Endodermal cell (in vitro differentiated cells): Measurements from ENCODE around the gene TTN. TPM values are rescaled to one million over a fixed set of nuclear protein-coding genes. Genes with fewer than 3 reads are reported as not detected.

Experiments
- DNase-seq: peaks from one replicate; pipeline ENCODE4 v3.0.0-alpha.2; 2017
- H3K27ac ChIP-seq: 2 replicates; pipeline ENCODE4 v1.5.1; 2013; ENCODE audit warnings: mild to moderate bottlenecking, low read depth, low read length, moderate library complexity
- H3K27me3 ChIP-seq: 2 replicates; pipeline ENCODE4 v1.6.1; 2013; ENCODE audit warnings: mild to moderate bottlenecking, low read length, moderate library complexity; ENCODE audit not compliant: insufficient read depth, control insufficient read depth, poor library complexity, severe bottlenecking
- H3K36me3 ChIP-seq: 2 replicates; pipeline ENCODE4 v1.7.0; 2013; ENCODE audit warnings: mild to moderate bottlenecking, low read length, moderate library complexity; ENCODE audit not compliant: control insufficient read depth, insufficient read depth
- H3K4me1 ChIP-seq: one replicate; pipeline ENCODE4 v1.7.0; 2013; ENCODE audit warnings: low read length; ENCODE audit not compliant: control insufficient read depth, insufficient read depth
- H3K4me3 ChIP-seq: 2 replicates; pipeline ENCODE4 v1.5.1; 2013; ENCODE audit warnings: mild to moderate bottlenecking, low read length, moderate library complexity
- H3K9ac ChIP-seq: 2 replicates; pipeline ENCODE4 v1.6.1; 2013; ENCODE audit warnings: mild to moderate bottlenecking, low read length, moderate library complexity; ENCODE audit not compliant: poor library complexity, severe bottlenecking; ENCODE audit errors: extremely low read depth
- H3K9me3 ChIP-seq: 2 replicates; pipeline ENCODE4 v1.6.1; 2013; ENCODE audit warnings: mild to moderate bottlenecking, low read length, moderate library complexity; ENCODE audit not compliant: control insufficient read depth
- H3K27ac Mint-ChIP-seq: 2 replicates; pipeline ENCODE4 v1.8.0; 2020; ENCODE audit warnings: mixed read lengths
- H3K27me3 Mint-ChIP-seq: 2 replicates; pipeline ENCODE4 v1.8.0; 2021; ENCODE audit warnings: mild to moderate bottlenecking, mixed read lengths; ENCODE audit not compliant: insufficient read depth
- H3K36me3 Mint-ChIP-seq: 2 replicates; pipeline ENCODE4 v1.8.0; 2020; ENCODE audit warnings: low read depth, mixed read lengths
- H3K4me1 Mint-ChIP-seq: 2 replicates; pipeline ENCODE4 v1.8.0; 2020; ENCODE audit warnings: mixed read lengths
- H3K4me3 Mint-ChIP-seq: 2 replicates; pipeline ENCODE4 v1.8.0; 2020; ENCODE audit warnings: mild to moderate bottlenecking, moderate library complexity, mixed read lengths
- H3K9me3 Mint-ChIP-seq: 2 replicates; pipeline ENCODE4 v1.8.0; 2020; ENCODE audit warnings: mild to moderate bottlenecking, mixed read lengths
- WGBS, 2 experiments: methylation state at CpG; one replicate each; pipeline versions ENCODE4 v1.1.5 to v1.1.7; 2013; ENCODE audit warnings: missing lambda C conversion rate in 2 of 2, mixed read lengths in 1 of 2; ENCODE audit not compliant: insufficient coverage in 1 of 2, insufficient read length in 1 of 2; 5-methylcytosine and 5-hydroxymethylcytosine counted together
- total RNA-seq, 2 donors: library from RNA; stranded (reverse); fragmentation: NEBNext Ultra II Directional in 1 of 2; extraction: Animal tissue kit (Norgen Biotek cat#: 25700) in 1 of 2; gene quantifications; 2 replicates in 1 of 2; 3 replicates in 1 of 2; pipeline ENCODE4 v1.2.1, GENCODE V29; 2021
- TF ChIP-seq, protein P1 (sequence below): fragments of 200-600 bp; sonication (generic); conservative IDR thresholded peaks from 2 replicates; pipeline ENCODE4 v1.5.0; 2021; ENCODE audit warnings: antibody characterized with exemption, mild to moderate bottlenecking

TTN gene
- total RNA-seq, 2 donors from 2014 or later: 101 to 118 TPM

DNA sequence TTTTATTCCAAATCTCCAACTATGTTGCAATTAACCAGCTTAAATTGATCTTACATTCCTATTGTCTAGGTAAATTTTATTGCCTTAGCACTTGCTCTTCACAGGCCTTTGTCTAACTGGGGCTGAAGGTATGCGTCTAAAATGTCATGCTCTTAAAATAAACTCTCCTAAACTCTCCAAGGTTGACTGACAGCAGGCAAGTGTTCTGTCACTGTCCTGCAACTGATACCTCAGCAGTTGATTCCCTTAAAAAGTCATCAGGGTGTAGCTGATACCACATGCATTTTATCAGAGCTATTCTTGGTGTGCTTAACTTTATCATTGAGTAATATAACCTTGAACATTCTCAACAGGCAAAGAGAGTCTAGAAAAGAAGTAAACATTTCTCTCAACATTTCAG is 680 bp downstream of the TTN start:
- Mint-ChIP-seq H3K36me3 (peaks cover 29% of the 10 kb centered on the region), H3K4me3 (no peak overlapping the region), H3K27ac (no peak overlapping the region), H3K27me3 (no peaks in the 10 kb centered on the region), H3K9me3 (no peaks in the 10 kb centered on the region), H3K4me1 (peaks cover 12% of the 10 kb centered on the region)
- TF ChIP-seq, protein P1, sequence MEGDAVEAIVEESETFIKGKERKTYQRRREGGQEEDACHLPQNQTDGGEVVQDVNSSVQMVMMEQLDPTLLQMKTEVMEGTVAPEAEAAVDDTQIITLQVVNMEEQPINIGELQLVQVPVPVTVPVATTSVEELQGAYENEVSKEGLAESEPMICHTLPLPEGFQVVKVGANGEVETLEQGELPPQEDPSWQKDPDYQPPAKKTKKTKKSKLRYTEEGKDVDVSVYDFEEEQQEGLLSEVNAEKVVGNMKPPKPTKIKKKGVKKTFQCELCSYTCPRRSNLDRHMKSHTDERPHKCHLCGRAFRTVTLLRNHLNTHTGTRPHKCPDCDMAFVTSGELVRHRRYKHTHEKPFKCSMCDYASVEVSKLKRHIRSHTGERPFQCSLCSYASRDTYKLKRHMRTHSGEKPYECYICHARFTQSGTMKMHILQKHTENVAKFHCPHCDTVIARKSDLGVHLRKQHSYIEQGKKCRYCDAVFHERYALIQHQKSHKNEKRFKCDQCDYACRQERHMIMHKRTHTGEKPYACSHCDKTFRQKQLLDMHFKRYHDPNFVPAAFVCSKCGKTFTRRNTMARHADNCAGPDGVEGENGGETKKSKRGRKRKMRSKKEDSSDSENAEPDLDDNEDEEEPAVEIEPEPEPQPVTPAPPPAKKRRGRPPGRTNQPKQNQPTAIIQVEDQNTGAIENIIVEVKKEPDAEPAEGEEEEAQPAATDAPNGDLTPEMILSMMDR: no peak
- H3K4me3 ChIP-seq: no peak overlapping the region
- H3K4me1 ChIP-seq: peaks cover 6% of the 10 kb centered on the region
- H3K36me3 ChIP-seq: peaks cover 69% of the 10 kb centered on the region
- DNase-seq: no peak
- no peak overlapping the region for H3K27ac ChIP-seq
- WGBS, 2 experiments: 91 to 100% methylated on average over 1 of the region's 1 CpG
- H3K27me3 ChIP-seq: no peaks in the 10 kb centered on the region
- H3K9ac ChIP-seq: no peak overlapping the region
- H3K9me3 ChIP-seq: no peaks in the 10 kb centered on the region

GRCh38 chr2:178805457-178805856 is 1.8 kb downstream of the TTN start:
- no peak overlapping the region for H3K27ac ChIP-seq
- no peaks in the 10 kb centered on the region for H3K9me3 ChIP-seq
- DNase-seq: no peak
- 85% methylated on average over 2 of the region's 2 CpGs; no CpG with 5 or more reads in 1 of the 2 experiments for WGBS, 2 experiments
- H3K4me3 Mint-ChIP-seq: no peak overlapping the region
- H3K4me3 ChIP-seq: no peak overlapping the region
- H3K9ac ChIP-seq: no peak overlapping the region
- H3K4me1 ChIP-seq: peaks cover 6% of the 10 kb centered on the region
- H3K36me3 ChIP-seq: peaks cover 69% of the 10 kb centered on the region
- H3K27me3 ChIP-seq: no peaks in the 10 kb centered on the region
- H3K9me3 Mint-ChIP-seq: no peaks in the 10 kb centered on the region
- TF ChIP-seq, protein P1: no peak
- H3K4me1 Mint-ChIP-seq: peaks cover 16% of the 10 kb centered on the region
- H3K27ac Mint-ChIP-seq: no peak overlapping the region
- peaks cover 40% of the 10 kb centered on the region for H3K36me3 Mint-ChIP-seq
- H3K27me3 Mint-ChIP-seq: no peaks in the 10 kb centered on the region

DNA sequence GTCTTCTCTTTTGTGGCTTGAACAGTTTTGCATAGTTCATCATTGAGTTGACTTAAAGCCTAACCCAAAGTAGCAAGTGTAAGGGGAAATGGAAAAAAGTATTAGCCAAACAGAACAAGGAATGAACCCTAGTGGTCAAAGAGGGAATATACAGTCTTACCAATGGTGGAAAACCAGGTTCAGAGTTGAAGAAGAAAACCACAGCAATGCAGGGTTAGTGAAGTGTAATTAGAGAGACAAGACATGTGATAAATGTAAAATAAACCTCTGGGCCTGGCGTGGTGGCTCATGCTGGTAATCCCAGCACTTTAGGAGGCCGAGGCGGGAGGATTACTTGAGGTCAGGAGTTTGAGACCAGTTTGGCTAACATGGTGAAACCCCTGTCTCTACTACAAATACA is 2.4 kb downstream of the TTN start:
- Mint-ChIP-seq H3K4me1 (peaks cover 16% of the 10 kb centered on the region), H3K36me3 (peaks cover 42% of the 10 kb centered on the region), H3K27me3 (no peaks in the 10 kb centered on the region), H3K27ac (no peak overlapping the region), H3K4me3 (no peak overlapping the region), H3K9me3 (no peaks in the 10 kb centered on the region)
- no peaks in the 10 kb centered on the region for H3K27me3 ChIP-seq
- H3K9ac ChIP-seq: no peak overlapping the region
- TF ChIP-seq, protein P1: peak; percentile 80
- H3K27ac ChIP-seq: no peak overlapping the region
- H3K36me3 ChIP-seq: peaks cover 69% of the 10 kb centered on the region
- peaks cover 6% of the 10 kb centered on the region for H3K4me1 ChIP-seq
- peaks cover under 1% of the 10 kb centered on the region for H3K9me3 ChIP-seq
- no peak for DNase-seq
- H3K4me3 ChIP-seq: no peak overlapping the region
- WGBS, 2 experiments: 85 to 100% methylated on average over 3 of the region's 3 CpGs
